Calu3 (cell line): ENCODE results near the gene ZNF407. TPM values are rescaled to one million over a fixed set of nuclear protein-coding genes. Genes with fewer than 3 reads are reported as not detected.

ENCODE experiments used
- BruUV-seq: library from RNA; stranded (reverse); fragments of 400-500 nt; replicated peaks from 2 replicates; lab custom pipeline; 2021; lab: Mats Ljungman, UMichigan
- CTCF ChIA-PET: fragments of 300-600 bp; sonication (Branson Sonifier 250); formaldehyde crosslinking; loops from one replicate; lab custom pipeline; 2022; ENCODE audit warnings: antibody characterized with exemption; lab: Charles Lee
- DNase-seq: peaks from one replicate; pipeline ENCODE4 v3.0.0; 2022
- H3K27ac Mint-ChIP-seq: one replicate; pipeline ENCODE4 v1.8.0; 2022; ENCODE audit warnings: mixed read lengths; ENCODE audit not compliant: unreplicated experiment
- H3K27me3 Mint-ChIP-seq: one replicate; pipeline ENCODE4 v1.8.0; 2022; ENCODE audit warnings: mixed read lengths; ENCODE audit not compliant: unreplicated experiment
- H3K36me3 Mint-ChIP-seq: one replicate; pipeline ENCODE4 v1.8.0; 2022; ENCODE audit warnings: mild to moderate bottlenecking, moderate library complexity, mixed read lengths; ENCODE audit not compliant: insufficient read depth, unreplicated experiment
- H3K4me1 Mint-ChIP-seq: one replicate; pipeline ENCODE4 v1.8.0; 2022; ENCODE audit warnings: mild to moderate bottlenecking, low read depth, mixed read lengths; ENCODE audit not compliant: unreplicated experiment
- H3K4me3 Mint-ChIP-seq: one replicate; pipeline ENCODE4 v1.8.0; 2022; ENCODE audit warnings: mild to moderate bottlenecking, low read depth, moderate library complexity, mixed read lengths; ENCODE audit not compliant: unreplicated experiment
- H3K9me3 Mint-ChIP-seq: one replicate; pipeline ENCODE4 v1.8.0; 2022; ENCODE audit warnings: low read depth, mixed read lengths; ENCODE audit not compliant: unreplicated experiment
- CTCF ChIP-seq: fragments of 200-600 bp; IDR thresholded peaks from one replicate; pipeline ENCODE4 v1.8.0; 2022; ENCODE audit warnings: antibody characterized with exemption; ENCODE audit not compliant: unreplicated experiment
- intact Hi-C: fragments of 100-400 bp; cut with micrococcal nuclease; formaldehyde crosslinking; loops from one replicate; pipeline ENCODE4 v1.10.0; 2022; ENCODE audit not compliant: unreplicated experiment
- total RNA-seq: library from RNA; stranded (reverse); gene quantifications from 2 replicates; pipeline ENCODE4 v1.2.3, GENCODE V29; 2022

The ZNF407 gene
- total RNA-seq, 1 experiment from 2014 or later: 17.4 TPM

- H3K27ac Mint-ChIP-seq: no peak overlapping the region
- DNase-seq: no peak
- intact Hi-C loops: no loop called here
- no peak overlapping the region for H3K4me3 Mint-ChIP-seq
- peaks cover 30% of the 10 kb centered on the region for H3K4me1 Mint-ChIP-seq
- H3K36me3 Mint-ChIP-seq: no peaks in the 10 kb centered on the region
- CTCF ChIA-PET: no interaction called here
- TF ChIP-seq CTCF: no peak
- no peaks in the 10 kb centered on the region for H3K27me3 Mint-ChIP-seq
- no TSS peak for BruUV-seq
- no peaks in the 10 kb centered on the region for H3K9me3 Mint-ChIP-seq
These were observed 234.0 kb downstream of the ZNF407 start for GRCh38 chr18:74831571-74832250.

DNA sequence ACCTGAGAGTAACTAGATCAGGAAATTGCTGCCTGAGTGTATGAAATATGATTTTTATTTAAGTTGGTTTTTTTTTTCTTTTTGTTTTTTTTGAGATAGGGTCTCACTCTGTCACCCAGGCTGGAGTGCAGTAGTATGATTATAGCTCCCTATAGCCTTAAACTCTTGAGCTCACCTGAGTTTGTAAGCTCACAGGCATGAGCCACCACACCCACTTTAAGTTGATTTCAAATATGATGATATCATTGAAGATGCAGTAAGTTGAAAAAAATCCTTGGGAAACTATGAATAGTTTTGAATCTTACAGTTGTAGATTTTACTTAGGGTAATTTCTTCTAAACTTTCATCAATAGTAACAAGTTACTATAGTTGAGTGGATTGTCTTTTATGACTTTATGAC lies 234.7 kb downstream of the ZNF407 start:
- Mint-ChIP-seq H3K36me3 (no peaks in the 10 kb centered on the region), H3K9me3 (no peaks in the 10 kb centered on the region), H3K4me1 (peaks cover 31% of the 10 kb centered on the region), H3K27me3 (no peaks in the 10 kb centered on the region), H3K27ac (no peak overlapping the region), H3K4me3 (no peak overlapping the region)
- no peak for TF ChIP-seq CTCF
- DNase-seq: no peak
- no TSS peak for BruUV-seq
- CTCF ChIA-PET: no interaction called here
- intact Hi-C loops: no loop called here

DNA sequence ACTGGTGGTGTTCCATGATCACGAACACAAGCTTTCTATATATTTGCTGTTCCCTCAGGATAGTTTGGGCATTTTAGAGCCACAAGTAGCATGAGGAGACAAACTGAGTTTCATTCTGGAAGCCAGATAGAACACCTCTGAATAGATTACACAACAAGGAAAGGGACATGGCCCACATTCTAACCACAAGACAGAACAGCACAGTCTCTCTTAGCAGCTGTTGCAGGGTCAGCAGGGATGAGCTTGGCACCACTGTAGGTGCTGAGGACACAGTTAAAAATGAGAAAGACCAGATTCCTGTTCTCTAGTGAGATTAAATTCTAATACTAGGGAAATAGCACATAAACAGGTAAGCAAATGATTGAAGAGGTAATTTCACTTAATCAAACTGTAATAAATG lies 235.3 kb downstream of the ZNF407 start:
- Mint-ChIP-seq H3K27me3 (no peaks in the 10 kb centered on the region), H3K9me3 (no peaks in the 10 kb centered on the region), H3K36me3 (no peaks in the 10 kb centered on the region), H3K4me1 (peaks cover 31% of the 10 kb centered on the region), H3K4me3 (no peak overlapping the region), H3K27ac (no peak overlapping the region)
- no peak for DNase-seq
- intact Hi-C loops: no loop called here
- no TSS peak for BruUV-seq
- no peak for TF ChIP-seq CTCF
- CTCF ChIA-PET: no interaction called here

DNA sequence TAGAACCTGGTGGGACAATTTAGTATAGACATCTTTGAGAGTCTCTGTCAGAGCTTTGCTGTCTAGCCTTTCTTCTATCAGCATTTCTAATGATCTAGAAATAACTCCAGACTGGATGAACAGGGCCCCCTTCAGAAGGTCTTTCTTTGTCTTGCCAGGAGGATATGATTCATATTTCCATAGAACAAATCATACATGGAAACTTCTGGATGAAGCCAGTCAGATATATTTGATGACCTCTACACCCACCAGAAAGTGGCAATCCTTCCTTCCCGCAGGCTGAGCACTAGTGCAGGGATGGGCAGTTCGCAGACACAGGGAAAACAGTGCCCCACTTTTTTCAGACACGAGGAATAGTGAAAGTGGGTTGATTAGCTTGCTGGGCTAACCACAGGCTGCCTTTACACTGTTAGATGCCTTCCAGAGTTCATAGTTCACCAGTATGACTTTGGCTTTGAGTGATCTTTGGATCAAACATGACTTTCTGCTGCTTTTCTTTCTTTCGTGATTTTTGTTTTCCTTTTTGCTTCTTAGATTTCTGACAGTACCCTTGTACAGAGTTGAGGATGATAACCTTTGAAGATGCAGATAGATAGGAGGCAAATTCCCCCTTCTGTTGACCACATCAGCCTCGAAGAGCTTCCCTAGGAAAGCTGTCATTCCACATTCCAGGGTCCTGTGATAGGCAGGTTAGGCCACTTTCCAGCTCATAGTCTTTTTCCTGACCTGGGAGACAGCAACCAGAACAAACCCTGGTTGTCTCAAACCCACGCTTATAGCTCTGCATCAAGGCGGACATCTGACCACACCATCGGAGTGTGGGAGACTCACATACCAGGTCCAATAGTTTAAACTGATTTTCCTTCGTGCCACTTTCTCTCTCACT lies 237.0 kb downstream of the ZNF407 start:
- Mint-ChIP-seq H3K4me1 (peaks cover 31% of the 10 kb centered on the region), H3K4me3 (no peak overlapping the region), H3K36me3 (no peaks in the 10 kb centered on the region), H3K9me3 (no peaks in the 10 kb centered on the region), H3K27ac (no peak overlapping the region), H3K27me3 (no peaks in the 10 kb centered on the region)
- intact Hi-C loops: no loop called here
- peak; percentile 22 for DNase-seq
- CTCF ChIA-PET: interaction anchor here (0.5 to 0.6 kb wide), 2 partner anchors 28 to 48 kb away, joined by 3 read pairs; no protein-coding TSS in a partner anchor
- TF ChIP-seq CTCF: no peak
- no TSS peak for BruUV-seq
